GM12801 (cell line): Measurements from ENCODE around the gene KISS1R.

ENCODE experiments used
- TF ChIP-seq, protein P1 (sequence below): IDR thresholded peaks from one replicate; pipeline ENCODE4 v1.5.1; 2011; ENCODE audit warnings: control low read depth; ENCODE audit not compliant: insufficient read length; ENCODE audit errors: extremely low read depth

KISS1R gene

DNA sequence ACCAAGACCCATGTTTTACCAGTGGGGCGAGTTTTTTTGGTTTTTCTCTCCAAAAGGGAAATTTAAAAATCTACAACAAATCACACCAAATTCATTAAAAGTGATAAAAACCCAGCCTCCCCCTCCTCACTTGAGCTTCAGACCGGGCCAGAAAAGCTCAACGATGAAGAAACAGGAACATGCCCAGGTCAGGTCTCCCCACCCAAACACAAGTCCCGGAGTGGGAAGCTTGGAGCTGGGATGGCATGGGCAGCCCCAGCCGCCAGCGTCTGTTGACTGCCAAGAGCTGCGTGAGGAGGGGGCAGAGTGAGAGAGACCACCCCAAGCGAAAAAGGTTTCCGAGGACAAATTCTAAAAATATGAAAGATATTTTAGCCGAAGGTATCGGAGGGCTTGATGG is 20.1 kb upstream of the KISS1R start:
- TF ChIP-seq, protein P1, sequence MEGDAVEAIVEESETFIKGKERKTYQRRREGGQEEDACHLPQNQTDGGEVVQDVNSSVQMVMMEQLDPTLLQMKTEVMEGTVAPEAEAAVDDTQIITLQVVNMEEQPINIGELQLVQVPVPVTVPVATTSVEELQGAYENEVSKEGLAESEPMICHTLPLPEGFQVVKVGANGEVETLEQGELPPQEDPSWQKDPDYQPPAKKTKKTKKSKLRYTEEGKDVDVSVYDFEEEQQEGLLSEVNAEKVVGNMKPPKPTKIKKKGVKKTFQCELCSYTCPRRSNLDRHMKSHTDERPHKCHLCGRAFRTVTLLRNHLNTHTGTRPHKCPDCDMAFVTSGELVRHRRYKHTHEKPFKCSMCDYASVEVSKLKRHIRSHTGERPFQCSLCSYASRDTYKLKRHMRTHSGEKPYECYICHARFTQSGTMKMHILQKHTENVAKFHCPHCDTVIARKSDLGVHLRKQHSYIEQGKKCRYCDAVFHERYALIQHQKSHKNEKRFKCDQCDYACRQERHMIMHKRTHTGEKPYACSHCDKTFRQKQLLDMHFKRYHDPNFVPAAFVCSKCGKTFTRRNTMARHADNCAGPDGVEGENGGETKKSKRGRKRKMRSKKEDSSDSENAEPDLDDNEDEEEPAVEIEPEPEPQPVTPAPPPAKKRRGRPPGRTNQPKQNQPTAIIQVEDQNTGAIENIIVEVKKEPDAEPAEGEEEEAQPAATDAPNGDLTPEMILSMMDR: no peak

DNA sequence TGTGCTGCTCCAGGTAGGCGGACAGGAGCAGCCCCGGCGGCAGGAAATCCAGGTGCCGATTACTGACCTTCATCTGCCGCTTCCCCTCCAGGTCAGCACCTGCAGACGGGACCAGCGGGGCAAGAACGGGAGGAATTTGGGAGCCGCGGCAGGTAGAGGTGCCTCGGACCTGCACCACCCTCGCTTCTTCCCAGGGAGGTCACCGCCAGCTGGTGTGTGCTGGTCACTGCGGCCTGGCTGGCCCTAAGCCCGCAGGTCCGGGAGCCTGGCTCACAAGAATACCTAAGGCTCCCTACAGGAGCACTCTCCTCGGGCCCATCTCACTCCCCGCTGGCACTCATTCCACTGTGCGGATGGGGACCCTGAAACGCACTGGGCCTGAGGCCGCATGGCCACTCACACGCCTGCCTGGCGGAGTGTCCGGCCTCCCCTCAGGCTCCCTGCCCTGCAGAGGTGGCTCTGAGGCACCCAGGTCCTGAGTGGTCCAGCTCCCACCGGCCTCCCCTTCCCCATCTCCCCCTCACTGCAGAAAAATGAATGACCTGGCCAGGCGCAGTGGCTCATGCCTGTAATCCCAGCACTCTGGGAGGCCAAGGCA is 19.6 kb upstream of the KISS1R start:
- TF ChIP-seq, protein P1: no peak

DNA sequence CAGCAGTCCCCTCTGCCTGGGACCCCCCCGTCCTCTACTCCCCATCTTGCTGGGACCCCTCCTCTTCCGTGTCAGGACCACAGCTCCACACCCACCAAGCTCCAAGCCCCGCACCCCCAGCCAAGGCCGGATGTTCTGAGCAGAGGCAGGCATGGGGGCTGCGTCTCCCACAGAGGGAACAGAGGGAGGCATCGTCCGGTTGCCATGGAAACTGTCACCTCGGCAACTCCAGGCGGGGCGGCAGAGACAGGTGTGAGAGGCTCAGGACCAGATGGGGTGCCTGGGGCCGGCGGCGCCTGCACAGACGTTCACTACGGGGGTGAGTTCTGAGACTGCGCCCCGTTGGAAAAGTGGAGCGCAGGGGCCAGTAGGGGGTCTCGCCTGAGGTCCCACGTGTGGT is 18.5 kb upstream of the KISS1R start:
- TF ChIP-seq, protein P1: no peak

DNA sequence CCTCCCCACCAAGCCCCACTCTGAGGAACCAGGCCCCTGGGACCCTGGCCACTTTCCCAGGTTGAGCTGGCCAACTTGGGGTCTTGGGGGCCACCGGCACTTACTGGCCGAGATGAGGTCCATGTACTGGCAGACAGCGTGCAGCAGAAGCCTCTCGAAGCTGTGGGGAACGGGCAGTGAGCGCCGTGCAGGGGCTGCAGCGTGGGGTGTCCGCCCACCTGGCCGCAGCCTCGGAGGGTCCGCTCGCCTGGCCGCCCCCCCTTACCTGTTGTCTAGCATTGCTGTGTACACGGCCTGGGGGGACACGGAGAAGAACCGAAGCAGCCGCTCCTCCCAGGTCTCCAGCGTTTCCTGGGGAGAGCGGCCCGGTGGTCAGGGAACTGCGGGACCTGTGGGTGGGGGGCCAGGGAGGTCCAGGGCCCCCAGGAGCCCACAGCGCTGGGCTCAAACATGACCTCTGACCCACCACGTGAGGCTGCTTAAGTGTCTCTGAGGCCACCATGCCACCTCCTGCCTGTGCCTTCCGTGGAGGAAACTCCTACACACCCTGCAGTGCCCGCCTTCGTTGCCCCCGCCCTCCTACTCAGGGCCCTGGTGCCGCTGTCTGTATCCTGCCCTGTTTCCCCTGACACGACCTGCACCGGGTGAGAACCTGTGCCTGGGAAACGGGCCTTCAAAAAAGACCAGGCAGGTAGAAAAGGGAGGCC is 17.6 kb upstream of the KISS1R start:
- TF ChIP-seq, protein P1: no peak

DNA sequence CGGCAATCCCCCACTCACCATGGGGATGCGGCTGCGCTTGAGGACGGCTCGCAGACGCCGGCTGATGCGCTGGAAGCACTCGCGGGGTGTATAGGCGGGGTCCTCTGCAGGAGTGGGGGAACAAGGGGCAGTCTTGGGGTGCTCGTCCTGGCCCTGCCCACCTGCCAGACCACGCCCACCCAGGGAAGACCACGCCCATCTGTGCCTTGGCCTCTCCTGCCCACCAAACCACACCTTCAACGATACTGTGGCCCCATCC is 17.2 kb upstream of the KISS1R start:
- TF ChIP-seq, protein P1: no peak

DNA sequence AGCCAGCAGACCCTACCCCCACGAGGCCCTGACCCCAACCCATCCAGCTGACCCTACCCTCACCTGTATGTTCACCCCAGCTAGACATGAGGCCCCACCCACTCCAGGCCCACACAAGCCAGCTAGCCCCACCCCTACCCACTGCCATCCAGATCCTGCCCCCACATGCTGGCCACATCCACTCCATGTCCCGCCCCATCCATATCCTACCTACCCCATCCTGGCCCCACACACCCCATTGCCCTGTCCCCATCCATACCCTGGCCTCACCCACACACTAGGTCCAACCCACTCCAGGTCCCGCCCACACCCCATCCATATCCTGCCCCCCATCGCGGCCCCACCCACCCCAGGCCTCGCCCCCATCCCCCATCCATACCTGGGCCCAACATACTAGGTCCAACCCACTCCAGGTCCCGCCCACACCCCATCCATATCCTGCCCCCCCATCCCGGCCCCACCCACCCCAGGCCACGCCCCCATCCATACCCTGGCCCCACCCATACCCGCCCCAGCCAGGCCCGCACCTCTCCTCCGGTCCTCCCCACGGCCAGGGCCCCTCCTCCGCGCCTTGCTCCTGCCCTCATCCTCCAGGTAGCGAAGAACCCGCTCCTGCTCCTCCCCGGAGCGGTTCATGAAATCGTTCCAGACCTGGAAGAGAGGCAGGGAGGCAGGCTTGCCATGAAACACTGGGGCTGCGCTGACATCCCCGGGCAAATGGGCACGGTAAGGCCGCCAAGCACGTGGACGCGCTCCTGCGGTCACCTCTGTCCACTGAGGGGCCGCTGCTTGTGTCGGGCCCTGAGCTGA is 16.6 kb upstream of the KISS1R start:
- TF ChIP-seq, protein P1: no peak

DNA sequence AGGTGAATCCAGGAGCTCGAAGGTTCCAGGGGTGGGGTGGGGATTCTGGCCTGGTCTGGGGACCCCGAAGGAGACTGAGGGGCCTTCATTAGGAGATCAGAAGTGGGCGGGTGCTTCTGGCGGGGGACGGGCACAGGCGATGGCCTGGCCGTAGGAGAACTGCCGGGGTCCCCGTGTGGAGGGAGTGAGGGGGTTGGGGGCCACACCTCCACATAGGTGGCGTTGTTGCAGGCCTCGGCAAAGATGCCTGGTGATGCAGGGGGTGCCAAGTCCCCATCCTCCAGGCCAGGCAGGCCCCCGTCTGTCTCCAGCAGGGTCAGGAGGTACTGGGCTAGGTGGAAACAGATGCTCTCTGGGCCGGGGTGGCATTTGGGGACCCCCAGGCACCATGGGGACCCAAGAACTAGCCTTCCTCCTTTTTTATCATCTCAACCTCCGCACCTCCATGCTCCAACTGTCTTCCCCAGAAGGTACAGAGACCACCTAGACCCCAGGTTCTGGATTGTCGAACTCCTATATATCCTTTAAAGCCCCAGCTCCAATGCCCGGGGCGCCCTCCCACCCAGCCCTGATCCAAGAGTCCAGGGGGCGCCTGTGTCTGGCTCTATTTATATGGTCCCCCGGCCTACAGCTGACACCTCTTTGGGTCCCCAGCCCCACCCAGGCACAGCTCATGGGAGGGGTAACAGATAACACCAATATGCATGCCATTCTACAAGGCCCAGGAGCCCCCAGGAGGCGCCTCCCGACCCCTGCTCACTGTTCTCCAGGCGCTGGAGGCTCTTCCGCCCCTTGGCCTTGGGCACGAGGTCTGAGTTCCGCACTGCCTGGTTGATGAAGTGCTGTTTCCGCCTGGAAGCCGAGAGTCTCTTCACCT is 15.7 kb upstream of the KISS1R start:
- TF ChIP-seq, protein P1: no peak
